WTC11 (cell line): Measurements from ENCODE around the gene SLC41A1.

Source experiments
- AFF4 ChIP-seq: sonication (generic); formaldehyde crosslinking; IDR thresholded peaks from 2 replicates; pipeline ENCODE4 v1.8.1; 2023; ENCODE audit warnings: mild to moderate bottlenecking, missing genetic modification reagents, borderline replicate concordance
- CTCF ChIP-seq: fragments of 200-600 bp; IDR thresholded peaks from 2 replicates; pipeline ENCODE4 v1.8.0; 2022; ENCODE audit warnings: antibody characterized with exemption
- GABPB1 ChIP-seq: sonication (generic); formaldehyde crosslinking; IDR thresholded peaks from 2 replicates; pipeline ENCODE4 v1.8.1; 2023; ENCODE audit warnings: mild to moderate bottlenecking, missing genetic modification reagents
- HMGXB4 ChIP-seq: sonication (generic); formaldehyde crosslinking; IDR thresholded peaks from 2 replicates; pipeline ENCODE4 v1.8.1; 2023; ENCODE audit warnings: mild to moderate bottlenecking, moderate library complexity, missing genetic modification reagents
- IRF2 ChIP-seq: sonication (generic); formaldehyde crosslinking; IDR thresholded peaks from 2 replicates; pipeline ENCODE4 v1.8.0; 2022; ENCODE audit warnings: low read depth, missing genetic modification reagents, borderline replicate concordance
- JUN ChIP-seq: sonication (generic); formaldehyde crosslinking; IDR thresholded peaks from 2 replicates; pipeline ENCODE4 v1.8.0; 2023; ENCODE audit warnings: mild to moderate bottlenecking, missing genetic modification reagents
- MAX ChIP-seq: sonication (generic); formaldehyde crosslinking; IDR thresholded peaks from 2 replicates; pipeline ENCODE4 v1.8.0; 2022; ENCODE audit warnings: mild to moderate bottlenecking, missing genetic modification reagents
- TCF7 ChIP-seq: sonication (generic); formaldehyde crosslinking; IDR thresholded peaks from 2 replicates; pipeline ENCODE4 v1.8.0; 2022; ENCODE audit warnings: mild to moderate bottlenecking, low read depth, missing genetic modification reagents, moderate library complexity
- USF2 ChIP-seq: sonication (generic); formaldehyde crosslinking; IDR thresholded peaks from 2 replicates; pipeline ENCODE4 v1.8.1; 2023; ENCODE audit warnings: mild to moderate bottlenecking, missing genetic modification reagents, moderate library complexity
- ZBTB21 ChIP-seq: sonication (generic); formaldehyde crosslinking; IDR thresholded peaks from 2 replicates; pipeline ENCODE4 v1.8.1; 2023; ENCODE audit warnings: mild to moderate bottlenecking, missing genetic modification reagents, borderline replicate concordance
- ZNF317 ChIP-seq: sonication (generic); formaldehyde crosslinking; IDR thresholded peaks from 2 replicates; pipeline ENCODE4 v1.8.1; 2023; ENCODE audit warnings: low read depth, mild to moderate bottlenecking, moderate library complexity, missing genetic modification reagents, borderline replicate concordance
- ZNF416 ChIP-seq: fragments of 250-450 bp; sonication (Bioruptor Pico); IDR thresholded peaks from 2 replicates; pipeline ENCODE4 v1.9.0; 2021; ENCODE audit warnings: mild to moderate bottlenecking, inconsistent platforms

GRCh38 chr1:205811660-205812059, 1.3 kb downstream of the SLC41A1 start:
- TF ChIP-seq CTCF = no peak
- TF ChIP-seq MAX (CRISPR knock-in tag) = no peak
- no peak for TF ChIP-seq IRF2 (CRISPR knock-in tag)
- TF ChIP-seq JUN (CRISPR knock-in tag) = no peak
- no peak for TF ChIP-seq AFF4 (CRISPR knock-in tag)
- TF ChIP-seq ZBTB21 (CRISPR knock-in tag) = no peak
- TF ChIP-seq ZNF317 = no peak
- TF ChIP-seq ZNF416 = no peak
- no peak for TF ChIP-seq USF2 (CRISPR knock-in tag)
- no peak for TF ChIP-seq GABPB1
- no peak for TF ChIP-seq TCF7 (CRISPR knock-in tag)
- no peak for TF ChIP-seq HMGXB4 (CRISPR knock-in tag)
